ENCODE results near the gene SGMS1. TPM values are rescaled to one million over a fixed set of nuclear protein-coding genes. Genes with fewer than 3 reads are reported as not detected.

The SGMS1 gene
- total and polyA plus RNA-seq, 10 donors: 5.9 to 84.3 (median 34.6) TPM

GRCh38 chr10:50387732-50388073, 236.1 kb downstream of the SGMS1 start:
- no peak overlapping the region for H3K4me3 ChIP-seq
- peaks cover 0 to 53% (median 20%) of the 10 kb centered on the region in 6 donors for H3K4me1 ChIP-seq
- H3K9me3 ChIP-seq: no peaks in the 10 kb centered on the region
- intact Hi-C loops (cut with DNase I; ENCODE audit: low total_unique reads): no loop called here
- H3K27me3 ChIP-seq (replicated peaks in 1 of 7): no peaks in the 10 kb centered on the region
- no peaks in the 10 kb centered on the region for H3K36me3 ChIP-seq
- TF ChIP-seq POLR2AphosphoS5 (IDR thresholded peaks at IDR 0.05) (no peak), POLR2A (IDR thresholded peaks at IDR 0.05) (no peak), CTCF (IDR thresholded peaks at IDR 0.05 in 8 of 11, conservative IDR thresholded peaks at IDR 0.05 in 3 of 11) (no peak)
- no peak overlapping the region for H3K27ac ChIP-seq
- no peak for DNase-seq
- 35 to 77% (median 54%) methylated on average over 2 of the region's 2 CpGs for WGBS, 5 donors

- Histone ChIP-seq H3K27ac (no peak overlapping the region), H3K4me1 (peaks cover 0 to 58% (median 20%) of the 10 kb centered on the region in 6 donors), H3K27me3 (replicated peaks in 1 of 7) (no peaks in the 10 kb centered on the region), H3K9me3 (no peaks in the 10 kb centered on the region), H3K36me3 (no peaks in the 10 kb centered on the region), H3K4me3 (no peak overlapping the region)
- intact Hi-C loops (cut with DNase I; ENCODE audit: low total_unique reads): no loop called here
- no peak for DNase-seq
- WGBS, 5 donors: 90 to 95% (median 93%) methylated on average over 7 of the region's 7 CpGs
- TF ChIP-seq POLR2A (IDR thresholded peaks at IDR 0.05) (no peak), POLR2AphosphoS5 (IDR thresholded peaks at IDR 0.05) (no peak), CTCF (IDR thresholded peaks at IDR 0.05 in 8 of 11, conservative IDR thresholded peaks at IDR 0.05 in 3 of 11) (no peak)
These were observed 236.6 kb downstream of the SGMS1 start for GRCh38 chr10:50387007-50387731.

- H3K4me3 ChIP-seq: no peak overlapping the region
- TF ChIP-seq CTCF (IDR thresholded peaks at IDR 0.05 in 8 of 11, conservative IDR thresholded peaks at IDR 0.05 in 3 of 11) (no peak), POLR2A (IDR thresholded peaks at IDR 0.05) (no peak), POLR2AphosphoS5 (IDR thresholded peaks at IDR 0.05) (no peak)
- H3K9me3 ChIP-seq: no peaks in the 10 kb centered on the region
- peaks cover 0 to 65% (median 22%) of the 10 kb centered on the region in 6 donors for H3K4me1 ChIP-seq
- no peak overlapping the region for H3K27ac ChIP-seq
- no peaks in the 10 kb centered on the region for H3K27me3 ChIP-seq (replicated peaks in 1 of 7)
- WGBS, 5 donors: 82 to 91% (median 88%) methylated on average over 2 of the region's 2 CpGs
- no peak for DNase-seq
- intact Hi-C loops (cut with DNase I; ENCODE audit: low total_unique reads): no loop called here
- H3K36me3 ChIP-seq: no peaks in the 10 kb centered on the region
These were observed 238.1 kb downstream of the SGMS1 start for GRCh38 chr10:50385624-50386023.

GRCh38 chr10:50384898-50385297, 238.9 kb downstream of the SGMS1 start:
- H3K27ac ChIP-seq: no peak overlapping the region
- no peaks in the 10 kb centered on the region for H3K27me3 ChIP-seq (replicated peaks in 1 of 7)
- H3K4me1 ChIP-seq: peaks cover 4 to 72% (median 27%) of the 10 kb centered on the region in 6 donors
- DNase-seq: no peak
- no peak overlapping the region for H3K4me3 ChIP-seq
- no peaks in the 10 kb centered on the region for H3K36me3 ChIP-seq
- WGBS, 5 donors: 32 to 73% (median 42%) methylated on average over 2 of the region's 2 CpGs
- intact Hi-C loops (cut with DNase I; ENCODE audit: low total_unique reads): no loop called here
- no peaks in the 10 kb centered on the region for H3K9me3 ChIP-seq
- TF ChIP-seq POLR2AphosphoS5 (IDR thresholded peaks at IDR 0.05): no peak
- TF ChIP-seq POLR2A (IDR thresholded peaks at IDR 0.05): no peak
- TF ChIP-seq CTCF (IDR thresholded peaks at IDR 0.05 in 8 of 11, conservative IDR thresholded peaks at IDR 0.05 in 3 of 11): no peak
